DOHH2 (cell line): ENCODE measurements around the gene STK33.

Experiments
- H3F3A ChIP-seq: fragments of 200-600 bp; sonication (generic), shearing (Covaris generic); 2 replicates; pipeline ENCODE4 v1.6.0; 2016; ENCODE audit warnings: antibody characterized with exemption, mild to moderate bottlenecking; ENCODE audit not compliant: control insufficient read depth, insufficient read depth
- H3K27ac ChIP-seq: fragments of 200-600 bp; sonication (generic); 2 replicates; pipeline ENCODE4 v1.5.1; 2014; ENCODE audit warnings: low read depth, mild to moderate bottlenecking, low read length, moderate library complexity
- H3K27me3 ChIP-seq: fragments of 200-600 bp; sonication (generic); 2 replicates; pipeline ENCODE4 v1.6.1; 2014; ENCODE audit warnings: mild to moderate bottlenecking, low read length, mixed read lengths; ENCODE audit not compliant: control insufficient read depth
- H3K36me3 ChIP-seq: fragments of 200-600 bp; sonication (generic); 2 replicates; pipeline ENCODE4 v1.6.1; 2014; ENCODE audit warnings: mild to moderate bottlenecking, low read length, moderate library complexity, mixed read lengths; ENCODE audit not compliant: control insufficient read depth
- H3K4me1 ChIP-seq: fragments of 200-600 bp; sonication (generic); 2 replicates; pipeline ENCODE4 v1.6.1; 2014; ENCODE audit warnings: mild to moderate bottlenecking, low read length, mixed read lengths; ENCODE audit not compliant: control insufficient read depth
- H3K4me2 ChIP-seq: fragments of 200-600 bp; sonication (generic); 2 replicates; pipeline ENCODE4 v1.6.0; 2014; ENCODE audit warnings: mild to moderate bottlenecking, low read length, moderate library complexity
- H3K4me3 ChIP-seq: fragments of 200-600 bp; sonication (generic); 2 replicates; pipeline ENCODE4 v1.5.1; 2014; ENCODE audit warnings: mild to moderate bottlenecking, low read length, mixed read lengths
- H3K79me2 ChIP-seq: fragments of 200-600 bp; sonication (generic); 2 replicates; pipeline ENCODE4 v1.6.1; 2014; ENCODE audit warnings: mild to moderate bottlenecking, low read length, mixed read lengths; ENCODE audit not compliant: control insufficient read depth
- H3K9me2 ChIP-seq: fragments of 200-600 bp; sonication (generic); replicated peaks from 2 replicates; pipeline ENCODE4 v1.6.1; 2014; ENCODE audit warnings: mild to moderate bottlenecking, low read length, mixed read lengths; ENCODE audit not compliant: control insufficient read depth
- H3K9me3 ChIP-seq: fragments of 200-600 bp; sonication (generic); 2 replicates; pipeline ENCODE4 v1.6.1; 2014; ENCODE audit warnings: antibody characterized with exemption, low read length, mixed read lengths; ENCODE audit not compliant: control insufficient read depth, insufficient read depth
- H4K20me1 ChIP-seq: fragments of 200-600 bp; sonication (generic); 2 replicates; pipeline ENCODE4 v1.6.0; 2014; ENCODE audit warnings: low read depth, mild to moderate bottlenecking, antibody characterized with exemption, low read length, moderate library complexity; ENCODE audit not compliant: control insufficient read depth, insufficient read depth
- EZH2phosphoT487 ChIP-seq: fragments of 200-600 bp; sonication (generic); IDR thresholded peaks from 2 replicates; pipeline ENCODE4 v1.6.1; 2017; ENCODE audit warnings: borderline replicate concordance, mild to moderate bottlenecking, antibody characterized with exemption, low read length, moderate library complexity, mixed read lengths
- TF ChIP-seq, protein P1 (sequence below): fragments of 200-600 bp; sonication (generic); IDR thresholded peaks from one replicate; pipeline ENCODE4 v1.5.1; 2014; ENCODE audit warnings: antibody characterized with exemption, mild to moderate bottlenecking, low read depth, low read length; ENCODE audit not compliant: poor library complexity, severe bottlenecking

Gene STK33

DNA sequence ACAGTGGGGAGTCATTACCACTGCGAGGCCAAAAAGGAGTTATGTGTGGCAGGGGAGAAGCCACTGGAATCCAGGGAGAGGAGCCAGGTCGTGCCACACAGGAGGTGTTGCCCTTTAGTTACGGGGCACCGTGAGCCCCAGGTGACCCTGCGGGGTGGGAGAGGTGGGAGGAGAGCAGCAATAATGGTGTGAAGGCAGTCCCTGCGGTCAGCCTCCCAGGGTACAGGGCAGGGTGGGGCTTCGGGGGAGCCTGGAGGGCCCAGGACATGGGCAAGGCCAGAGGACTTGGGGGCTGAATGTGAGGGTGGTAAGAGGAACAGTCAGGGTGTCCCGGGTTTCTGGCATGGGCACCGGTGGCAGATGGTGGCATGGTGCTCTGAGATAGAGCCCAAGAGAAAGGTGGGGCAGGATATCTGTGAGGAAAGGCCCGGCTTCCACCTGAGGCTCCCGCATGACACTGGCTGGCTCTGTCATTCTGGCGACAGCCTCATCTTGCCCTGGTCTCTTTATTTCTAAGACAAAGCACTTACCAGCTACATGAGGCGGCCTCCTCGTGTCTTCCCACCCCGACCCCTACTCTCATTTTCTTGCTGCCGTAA, 247.8 kb downstream of the STK33 start:
- H3F3A ChIP-seq: no peaks in the 10 kb centered on the region
- no peaks in the 10 kb centered on the region for H3K79me2 ChIP-seq
- peaks cover 6% of the 10 kb centered on the region for H3K4me1 ChIP-seq
- H3K9me2 ChIP-seq: no peaks in the 10 kb centered on the region
- no peak overlapping the region for H3K4me2 ChIP-seq
- H4K20me1 ChIP-seq: no peaks in the 10 kb centered on the region
- no peak overlapping the region for H3K4me3 ChIP-seq
- no peaks in the 10 kb centered on the region for H3K36me3 ChIP-seq
- TF ChIP-seq EZH2phosphoT487: no peak
- TF ChIP-seq, protein P1, sequence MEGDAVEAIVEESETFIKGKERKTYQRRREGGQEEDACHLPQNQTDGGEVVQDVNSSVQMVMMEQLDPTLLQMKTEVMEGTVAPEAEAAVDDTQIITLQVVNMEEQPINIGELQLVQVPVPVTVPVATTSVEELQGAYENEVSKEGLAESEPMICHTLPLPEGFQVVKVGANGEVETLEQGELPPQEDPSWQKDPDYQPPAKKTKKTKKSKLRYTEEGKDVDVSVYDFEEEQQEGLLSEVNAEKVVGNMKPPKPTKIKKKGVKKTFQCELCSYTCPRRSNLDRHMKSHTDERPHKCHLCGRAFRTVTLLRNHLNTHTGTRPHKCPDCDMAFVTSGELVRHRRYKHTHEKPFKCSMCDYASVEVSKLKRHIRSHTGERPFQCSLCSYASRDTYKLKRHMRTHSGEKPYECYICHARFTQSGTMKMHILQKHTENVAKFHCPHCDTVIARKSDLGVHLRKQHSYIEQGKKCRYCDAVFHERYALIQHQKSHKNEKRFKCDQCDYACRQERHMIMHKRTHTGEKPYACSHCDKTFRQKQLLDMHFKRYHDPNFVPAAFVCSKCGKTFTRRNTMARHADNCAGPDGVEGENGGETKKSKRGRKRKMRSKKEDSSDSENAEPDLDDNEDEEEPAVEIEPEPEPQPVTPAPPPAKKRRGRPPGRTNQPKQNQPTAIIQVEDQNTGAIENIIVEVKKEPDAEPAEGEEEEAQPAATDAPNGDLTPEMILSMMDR: no peak
- no peak overlapping the region for H3K27ac ChIP-seq
- H3K27me3 ChIP-seq: peaks cover 4% of the 10 kb centered on the region
- H3K9me3 ChIP-seq: no peaks in the 10 kb centered on the region; the same call in 1 of the 2 replicates

DNA sequence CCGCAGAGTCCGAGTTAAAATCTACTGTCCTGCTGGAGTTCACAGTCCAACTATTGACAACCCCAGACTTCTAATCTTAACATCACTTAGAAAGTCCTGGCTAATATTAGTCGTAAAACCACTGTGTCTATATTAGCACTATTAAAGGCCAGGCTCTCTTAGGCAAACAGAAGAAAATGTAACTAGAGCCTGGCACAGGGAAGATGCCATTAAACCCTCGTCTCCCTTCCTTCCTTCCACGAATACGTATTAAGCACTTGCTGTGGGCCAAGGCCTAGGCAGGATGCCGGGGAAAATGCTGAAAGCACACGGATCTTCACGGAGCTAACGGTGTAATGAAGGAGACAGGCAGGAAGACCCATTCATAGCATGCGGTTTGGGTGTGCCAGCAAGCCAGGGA, 248.8 kb downstream of the STK33 start:
- peaks cover 6% of the 10 kb centered on the region for H3K4me1 ChIP-seq
- no peak overlapping the region for H3K27ac ChIP-seq
- H3F3A ChIP-seq: no peaks in the 10 kb centered on the region
- no peak overlapping the region for H3K4me2 ChIP-seq
- H3K9me3 ChIP-seq: no peaks in the 10 kb centered on the region; the same call in 1 of the 2 replicates
- no peak overlapping the region for H3K4me3 ChIP-seq
- no peaks in the 10 kb centered on the region for H4K20me1 ChIP-seq
- peaks cover 4% of the 10 kb centered on the region for H3K27me3 ChIP-seq
- no peaks in the 10 kb centered on the region for H3K79me2 ChIP-seq
- no peaks in the 10 kb centered on the region for H3K36me3 ChIP-seq
- no peak for TF ChIP-seq EZH2phosphoT487
- TF ChIP-seq, protein P1: no peak
- H3K9me2 ChIP-seq: no peaks in the 10 kb centered on the region

DNA sequence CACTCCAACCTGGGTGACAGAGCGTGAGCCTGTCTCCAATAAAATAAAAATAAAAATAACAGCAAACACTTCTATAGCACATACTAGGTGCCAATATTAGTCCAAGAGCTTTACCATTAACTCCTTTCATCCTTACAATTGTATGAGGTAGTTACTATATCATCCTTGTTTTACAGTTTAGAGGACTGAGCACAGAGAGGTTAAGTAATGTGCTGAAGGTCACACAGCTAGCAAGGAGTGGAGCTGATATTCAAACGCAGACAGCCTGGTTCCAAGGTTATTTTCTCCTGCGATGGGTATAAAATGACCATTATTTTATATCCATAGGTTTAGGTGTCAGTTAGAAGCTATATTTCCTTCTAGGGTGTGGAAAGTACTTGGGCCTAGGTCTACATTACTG, 249.7 kb downstream of the STK33 start:
- H3K27me3 ChIP-seq: peaks cover 4% of the 10 kb centered on the region
- no peaks in the 10 kb centered on the region for H4K20me1 ChIP-seq
- no peak overlapping the region for H3K4me3 ChIP-seq
- H3K4me1 ChIP-seq: peaks cover 6% of the 10 kb centered on the region
- no peak overlapping the region for H3K4me2 ChIP-seq
- no peaks in the 10 kb centered on the region; the same call in 1 of the 2 replicates for H3K9me3 ChIP-seq
- no peaks in the 10 kb centered on the region for H3F3A ChIP-seq
- no peaks in the 10 kb centered on the region for H3K9me2 ChIP-seq
- TF ChIP-seq, protein P1: no peak
- no peak for TF ChIP-seq EZH2phosphoT487
- no peaks in the 10 kb centered on the region for H3K36me3 ChIP-seq
- no peaks in the 10 kb centered on the region for H3K79me2 ChIP-seq
- H3K27ac ChIP-seq: no peak overlapping the region
